Astrocyte (in vitro differentiated cells and primary cell): Measurements from ENCODE around the gene RNF207. TPM values are rescaled to one million over a fixed set of nuclear protein-coding genes. Genes with fewer than 3 reads are reported as not detected.

ENCODE experiments used
- DNase-seq: peaks from one replicate; pipeline ENCODE4 v3.0.0-alpha.2; 2010; ENCODE audit warnings: low read depth
- FAIRE-seq: peaks from 2 replicates; lab custom pipeline; 2011; peaks lifted over from hg19 to GRCh38; lab: Jason Lieb, UNC
- H2AFZ ChIP-seq: 2 replicates; pipeline ENCODE4 v1.6.0; 2012; ENCODE audit warnings: low read depth, low read length, inconsistent platforms
- H3K27ac ChIP-seq: 2 replicates; pipeline ENCODE4 v1.5.1; 2011; ENCODE audit warnings: low read depth, low read length, inconsistent platforms
- H3K27me3 ChIP-seq: 2 replicates; pipeline ENCODE4 v1.6.0; 2011; ENCODE audit warnings: low read length, inconsistent platforms; ENCODE audit not compliant: insufficient read depth
- H3K36me3 ChIP-seq: 2 replicates; pipeline ENCODE4 v1.5.1; 2011; ENCODE audit warnings: low read length, inconsistent platforms; ENCODE audit not compliant: insufficient read depth
- H3K4me1 ChIP-seq: 2 replicates; pipeline ENCODE4 v1.5.1; 2011; ENCODE audit warnings: low read length, inconsistent platforms; ENCODE audit not compliant: insufficient read depth
- H3K4me2 ChIP-seq: 2 replicates; pipeline ENCODE4 v1.6.0; 2012; ENCODE audit warnings: low read length, inconsistent platforms
- H3K4me3 ChIP-seq: 2 replicates; pipeline ENCODE4 v1.5.1; 2011; ENCODE audit warnings: low read depth, mild to moderate bottlenecking, low read length, inconsistent platforms; ENCODE audit not compliant: insufficient read depth
- H3K79me2 ChIP-seq: 2 replicates; pipeline ENCODE4 v1.6.0; 2012; ENCODE audit warnings: mild to moderate bottlenecking, low read length, inconsistent platforms; ENCODE audit not compliant: insufficient read depth
- H3K9ac ChIP-seq: 2 replicates; pipeline ENCODE4 v1.6.0; 2012; ENCODE audit warnings: mild to moderate bottlenecking, low read length, inconsistent platforms
- H3K9me3 ChIP-seq: 2 replicates; pipeline ENCODE4 v1.5.1; 2012; ENCODE audit warnings: low read depth, mild to moderate bottlenecking, low read length, inconsistent platforms; ENCODE audit not compliant: insufficient read depth
- H4K20me1 ChIP-seq: 2 replicates; pipeline ENCODE4 v1.6.0; 2012; ENCODE audit warnings: low read length, inconsistent platforms; ENCODE audit not compliant: insufficient read depth
- H3K27ac Mint-ChIP-seq: one replicate; pipeline ENCODE4 v1.8.0; 2021; ENCODE audit warnings: mild to moderate bottlenecking, mixed read lengths; ENCODE audit not compliant: unreplicated experiment
- H3K27me3 Mint-ChIP-seq: one replicate; pipeline ENCODE4 v1.8.0; 2021; ENCODE audit warnings: low read depth, mixed read lengths; ENCODE audit not compliant: unreplicated experiment
- H3K36me3 Mint-ChIP-seq: one replicate; pipeline ENCODE4 v1.8.0; 2021; ENCODE audit warnings: low read depth, mixed read lengths; ENCODE audit not compliant: unreplicated experiment
- H3K4me1 Mint-ChIP-seq: one replicate; pipeline ENCODE4 v1.8.0; 2021; ENCODE audit warnings: low read depth, mixed read lengths; ENCODE audit not compliant: unreplicated experiment
- H3K4me3 Mint-ChIP-seq: one replicate; pipeline ENCODE4 v1.8.0; 2021; ENCODE audit warnings: mild to moderate bottlenecking, moderate library complexity, mixed read lengths; ENCODE audit not compliant: unreplicated experiment
- H3K9me3 Mint-ChIP-seq: one replicate; pipeline ENCODE4 v1.8.0; 2021; ENCODE audit warnings: mild to moderate bottlenecking, mixed read lengths; ENCODE audit not compliant: unreplicated experiment
- EZH2 ChIP-seq: IDR thresholded peaks from 2 replicates; pipeline ENCODE4 v1.6.1; 2012; ENCODE audit warnings: mild to moderate bottlenecking, low read length, inconsistent platforms; ENCODE audit not compliant: insufficient read depth
- total RNA-seq: library from RNA; stranded (reverse); gene quantifications from 2 replicates; pipeline ENCODE4 v1.2.1, GENCODE V29; 2021
- TF ChIP-seq, protein P1 (sequence below): IDR thresholded peaks from 2 replicates; pipeline ENCODE4 v1.5.1; 2011; ENCODE audit warnings: low read depth, mild to moderate bottlenecking, inconsistent platforms, low read length, moderate library complexity; ENCODE audit not compliant: insufficient read depth

Gene RNF207
- total RNA-seq, 1 donor from 2014 or later, result 4.7 TPM

GRCh38 chr1:6234502-6235295 lies 28.8 kb downstream of the RNF207 start:
- peak overlapping the region; percentile 17 for H3K27ac ChIP-seq
- peak overlapping the region; percentile 91 for H3K4me3 Mint-ChIP-seq
- peaks cover 23% of the 10 kb centered on the region for H4K20me1 ChIP-seq
- peaks cover 23% of the 10 kb centered on the region for H3K79me2 ChIP-seq
- H3K4me2 ChIP-seq, result peak overlapping the region; percentile 87
- H3K4me3 ChIP-seq, result peak overlapping the region; percentile 83
- H2AFZ ChIP-seq, result peak overlapping the region; percentile 3
- no peaks in the 10 kb centered on the region for H3K27me3 ChIP-seq
- H3K36me3 ChIP-seq, result peaks cover 10% of the 10 kb centered on the region
- H3K4me1 Mint-ChIP-seq, result peaks cover 13% of the 10 kb centered on the region
- peaks cover 8% of the 10 kb centered on the region for H3K27me3 Mint-ChIP-seq
- FAIRE-seq, result no peak
- peaks cover 9% of the 10 kb centered on the region for H3K36me3 Mint-ChIP-seq
- H3K9ac ChIP-seq, result peak overlapping the region; percentile 84
- DNase-seq, result peak; percentile 27
- peak overlapping the region; percentile 67 for H3K27ac Mint-ChIP-seq
- H3K4me1 ChIP-seq, result peaks cover 12% of the 10 kb centered on the region
- TF ChIP-seq EZH2, result no peak
- TF ChIP-seq, protein P1, sequence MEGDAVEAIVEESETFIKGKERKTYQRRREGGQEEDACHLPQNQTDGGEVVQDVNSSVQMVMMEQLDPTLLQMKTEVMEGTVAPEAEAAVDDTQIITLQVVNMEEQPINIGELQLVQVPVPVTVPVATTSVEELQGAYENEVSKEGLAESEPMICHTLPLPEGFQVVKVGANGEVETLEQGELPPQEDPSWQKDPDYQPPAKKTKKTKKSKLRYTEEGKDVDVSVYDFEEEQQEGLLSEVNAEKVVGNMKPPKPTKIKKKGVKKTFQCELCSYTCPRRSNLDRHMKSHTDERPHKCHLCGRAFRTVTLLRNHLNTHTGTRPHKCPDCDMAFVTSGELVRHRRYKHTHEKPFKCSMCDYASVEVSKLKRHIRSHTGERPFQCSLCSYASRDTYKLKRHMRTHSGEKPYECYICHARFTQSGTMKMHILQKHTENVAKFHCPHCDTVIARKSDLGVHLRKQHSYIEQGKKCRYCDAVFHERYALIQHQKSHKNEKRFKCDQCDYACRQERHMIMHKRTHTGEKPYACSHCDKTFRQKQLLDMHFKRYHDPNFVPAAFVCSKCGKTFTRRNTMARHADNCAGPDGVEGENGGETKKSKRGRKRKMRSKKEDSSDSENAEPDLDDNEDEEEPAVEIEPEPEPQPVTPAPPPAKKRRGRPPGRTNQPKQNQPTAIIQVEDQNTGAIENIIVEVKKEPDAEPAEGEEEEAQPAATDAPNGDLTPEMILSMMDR, result no peak
- H3K9me3 ChIP-seq, result no peaks in the 10 kb centered on the region
- H3K9me3 Mint-ChIP-seq, result no peaks in the 10 kb centered on the region

GRCh38 chr1:6235296-6235677 lies 29.4 kb downstream of the RNF207 start:
- H3K27me3 ChIP-seq, result peaks cover 4% of the 10 kb centered on the region

More at GRCh38 chr1:6235296-6235677, 29.4 kb downstream of the RNF207 start:
- peak overlapping the region; percentile 91 for H3K4me3 Mint-ChIP-seq
- Histone ChIP-seq H3K9ac (peak overlapping the region; percentile 84), H2AFZ (peak overlapping the region; percentile 20), H3K4me3 (peak overlapping the region; percentile 83), H3K36me3 (peaks cover 10% of the 10 kb centered on the region), H3K9me3 (no peaks in the 10 kb centered on the region), H3K79me2 (peaks cover 23% of the 10 kb centered on the region), H3K4me1 (peaks cover 12% of the 10 kb centered on the region), H4K20me1 (peaks cover 21% of the 10 kb centered on the region), H3K4me2 (peak overlapping the region; percentile 87), H3K27ac (peak overlapping the region; percentile 67)
- FAIRE-seq (no peak), DNase-seq (no peak)
- peaks cover 11% of the 10 kb centered on the region for H3K27me3 Mint-ChIP-seq
- peaks cover 13% of the 10 kb centered on the region for H3K4me1 Mint-ChIP-seq
- no peak for TF ChIP-seq EZH2
- TF ChIP-seq, protein P1, result no peak
- peaks cover 9% of the 10 kb centered on the region for H3K36me3 Mint-ChIP-seq
- H3K9me3 Mint-ChIP-seq, result no peaks in the 10 kb centered on the region
- no peak overlapping the region for H3K27ac Mint-ChIP-seq
